GM12878 (cell line): Measurements from ENCODE around the gene ZNF22. TPM values are rescaled to one million over a fixed set of nuclear protein-coding genes. Genes with fewer than 3 reads are reported as not detected.

ENCODE experiments used
- ASH2L ChIP-seq: fragments of 300-600, 200-600 bp; sonication (generic); IDR thresholded peaks from 2 replicates; pipeline ENCODE4 v1.6.1; 2017; ENCODE audit warnings: low read depth, mild to moderate bottlenecking, borderline replicate concordance
- ATF2 ChIP-seq: IDR thresholded peaks from 2 replicates; pipeline ENCODE4 v1.6.1; 2012; ENCODE audit warnings: low read length, inconsistent platforms
- BCLAF1 ChIP-seq: fragments of 450-650 bp; IDR thresholded peaks from 2 replicates; pipeline ENCODE4 v1.6.1; 2017; ENCODE audit warnings: antibody characterized with exemption, mild to moderate bottlenecking, moderate library complexity
- CTCF ChIP-seq, 3 experiments: IDR thresholded peaks in 2 of 3; conservative IDR thresholded peaks in 1 of 3; 2 replicates each; pipeline ENCODE4 v1.5.1; 2011; ENCODE audit warnings: low read depth in 3 of 3, low read length in 3 of 3, mild to moderate bottlenecking in 3 of 3, control low read depth in 2 of 3, moderate library complexity in 2 of 3, inconsistent platforms in 1 of 3, mixed read lengths in 1 of 3; ENCODE audit not compliant: control insufficient read depth in 2 of 3, insufficient read depth in 1 of 3; ENCODE audit errors: extremely low read depth in 1 of 3
- DPF2 ChIP-seq: fragments of 450-650 bp; IDR thresholded peaks from 2 replicates; pipeline ENCODE4 v1.6.1; 2017; ENCODE audit warnings: mild to moderate bottlenecking
- HDGF ChIP-seq: fragments of 450-650 bp; IDR thresholded peaks from 2 replicates; pipeline ENCODE4 v1.6.1; 2016; ENCODE audit warnings: antibody characterized with exemption
- IKZF1 ChIP-seq: fragments of 450-650 bp; conservative IDR thresholded peaks from 2 replicates; pipeline ENCODE4 v1.6.1; 2017; ENCODE audit warnings: antibody characterized with exemption, mild to moderate bottlenecking
- IKZF2 ChIP-seq, 2 experiments: fragments of 450-650 bp; IDR thresholded peaks; 2 replicates each; pipeline ENCODE4 v1.6.1; 2017; ENCODE audit warnings: mild to moderate bottlenecking in 2 of 2, moderate library complexity in 2 of 2
- LARP7 ChIP-seq: fragments of 450-650 bp; IDR thresholded peaks from 2 replicates; pipeline ENCODE4 v1.6.1; 2017; ENCODE audit warnings: mild to moderate bottlenecking
- NFXL1 ChIP-seq: fragments of 450-650 bp; IDR thresholded peaks from 2 replicates; pipeline ENCODE4 v1.6.1; 2017; ENCODE audit warnings: antibody characterized with exemption, mild to moderate bottlenecking, borderline replicate concordance
- SMC3 ChIP-seq: IDR thresholded peaks from 2 replicates; pipeline ENCODE4 v1.6.1; 2011; ENCODE audit warnings: low read length, improper control_type of control experiment, borderline replicate concordance
- TCF12 ChIP-seq: IDR thresholded peaks from 2 replicates; pipeline ENCODE4 v1.6.1; 2011; ENCODE audit warnings: low read depth, mild to moderate bottlenecking, low read length
- ZNF687 ChIP-seq: fragments of 450-650 bp; IDR thresholded peaks from 2 replicates; pipeline ENCODE4 v1.6.1; 2017; ENCODE audit warnings: mild to moderate bottlenecking, moderate library complexity
- polyA plus RNA-seq, 11 experiments: library from polyadenylated mRNA; depleted of rRNA in 4 of 11; unstranded in 6 of 11; stranded (reverse) in 5 of 11; fragments of >200 nt; fragmentation: Nextera tagmentation in 4 of 11; fragmentation: Illumina TruSeq in 1 of 11; extraction: Ambion mirVana in 4 of 11; extraction: Trizol in 1 of 11; gene quantifications; 1 replicate in 1 of 11; 2 replicates in 10 of 11; pipeline versions ENCODE4 v1.2.1 to v1.2.3, GENCODE V29; 2011 to 2016; ENCODE audit warnings: inconsistent platforms in 2 of 11, missing spikeins in 2 of 11, low read depth in 1 of 11
- total RNA-seq, 4 experiments: library from RNA; depleted of rRNA in 3 of 4; stranded (reverse); fragments of >200 nt in 3 of 4; fragmentation: Illumina TruSeq in 1 of 4; extraction: Trizol in 1 of 4; gene quantifications; 2 replicates each; pipeline versions ENCODE4 v1.2.1 to v1.2.3, GENCODE V29; 2013 to 2021

Gene ZNF22
- total and polyA plus RNA-seq, 10 of the 15 experiments (the other 5 are each of a cell fraction or from before 2014, with no cell fraction given): 31.1 to 74.4 (median 43.8) TPM

- peak; percentile 77 for TF ChIP-seq ZNF687
- TF ChIP-seq ATF2: peak; percentile 37; the same call in 1 of the 2 replicates
- TF ChIP-seq IKZF2 (IDR thresholded peaks at IDR 0.05): peak; percentile 77 to 78; a peak in 3 of 4 replicates
- TF ChIP-seq ASH2L: no peak
- TF ChIP-seq LARP7: 0 out of 2 replicates have a peak, but pooled peaks have one; percentile 39
- peak; percentile 29; the same call in 1 of the 2 replicates for TF ChIP-seq DPF2
- TF ChIP-seq NFXL1: no peak
- TF ChIP-seq HDGF: peak; percentile 46; the same call in 1 of the 2 replicates
- TF ChIP-seq TCF12: peak; percentile 92
- TF ChIP-seq SMC3: no peak
- TF ChIP-seq IKZF1: peak; percentile 84
- TF ChIP-seq BCLAF1: no peak
- TF ChIP-seq CTCF (IDR thresholded peaks at IDR 0.05 in 2 of 3, conservative IDR thresholded peaks at IDR 0.05 in 1 of 3; ENCODE audit: control insufficient read depth in 2 of 3, extremely low read depth in 1 of 3, insufficient read depth in 1 of 3, low read depth in 3 of 3, low read length in 3 of 3): peak; percentile 31 to 51 (median 35); a peak in 2 of 6 replicates
Observed at GRCh38 chr10:44962870-44963738, 37.6 kb upstream of the ZNF22 start (continued).
